K562 (cell line): ENCODE data around the gene ARMH3. TPM values are rescaled to one million over a fixed set of nuclear protein-coding genes. Genes with fewer than 3 reads are reported as not detected.

Experiments used
- BRF1 ChIP-seq: IDR thresholded peaks from 3 replicates; pipeline ENCODE4 v1.6.1; 2011; ENCODE audit warnings: borderline replicate concordance, mild to moderate bottlenecking; ENCODE audit not compliant: insufficient read length; ENCODE audit errors: extremely low read depth
- DACH1 ChIP-seq: fragments of 450-650 bp; IDR thresholded peaks from 2 replicates; pipeline ENCODE4 v1.6.1; 2018; ENCODE audit not compliant: partially characterized antibody
- DDX20 ChIP-seq: fragments of 450-650 bp; IDR thresholded peaks from 2 replicates; pipeline ENCODE4 v1.6.1; 2016; ENCODE audit warnings: missing genetic modification characterization, low read depth, mild to moderate bottlenecking, missing compliant biosample characterization, moderate library complexity
- JUN ChIP-seq, 2 experiments: sonication (generic) in 1 of 2; formaldehyde crosslinking in 1 of 2; IDR thresholded peaks; 2 replicates each; pipeline versions ENCODE4 v1.6.1 to v1.8.0; 2012 to 2022; ENCODE audit warnings: borderline replicate concordance in 2 of 2, mild to moderate bottlenecking in 2 of 2, improper control_type of control experiment in 1 of 2, low read depth in 1 of 2, low read length in 1 of 2, missing genetic modification reagents in 1 of 2
- LEF1 ChIP-seq: fragments of 450-650 bp; IDR thresholded peaks from 2 replicates; pipeline ENCODE4 v1.6.1; 2016; ENCODE audit warnings: mild to moderate bottlenecking
- NFRKB ChIP-seq: fragments of 450-650 bp; IDR thresholded peaks from 2 replicates; pipeline ENCODE4 v1.6.1; 2016; ENCODE audit warnings: low read depth
- NR0B1 ChIP-seq: fragments of 450-650 bp; IDR thresholded peaks from one replicate; pipeline ENCODE4 v1.6.1; 2018; ENCODE audit warnings: mild to moderate bottlenecking, moderate library complexity; ENCODE audit not compliant: partially characterized antibody
- PATZ1 ChIP-seq: fragments of 250-450 bp; sonication (Bioruptor Pico); IDR thresholded peaks from 2 replicates; pipeline ENCODE4 v1.5.0; 2020; ENCODE audit warnings: mild to moderate bottlenecking, borderline replicate concordance
- SIN3A ChIP-seq, 2 experiments: fragments of 150-350 bp in 1 of 2; IDR thresholded peaks; 2 replicates each; pipeline ENCODE4 v1.6.1; 2011 to 2016; ENCODE audit warnings: borderline replicate concordance in 2 of 2, low read depth in 2 of 2, low read length in 2 of 2, mild to moderate bottlenecking in 2 of 2, moderate library complexity in 2 of 2; ENCODE audit not compliant: control insufficient read depth in 1 of 2
- SMARCB1 ChIP-seq: IDR thresholded peaks from 2 replicates; pipeline ENCODE4 v1.6.1; 2011; ENCODE audit warnings: improper control_type of control experiment, low read depth; ENCODE audit not compliant: insufficient read length
- WHSC1 ChIP-seq: IDR thresholded peaks from one replicate; pipeline ENCODE4 v1.6.1; 2012; ENCODE audit warnings: low read length, control low read depth, inconsistent platforms
- ZNF224 ChIP-seq: sonication (generic); formaldehyde crosslinking; IDR thresholded peaks from 2 replicates; pipeline ENCODE4 v1.8.0; 2022; ENCODE audit warnings: mild to moderate bottlenecking, missing genetic modification reagents
- ZNF398 ChIP-seq: fragments of 250-450 bp; sonication (Bioruptor Pico); IDR thresholded peaks from 2 replicates; pipeline ENCODE4 v1.8.0; 2021; ENCODE audit warnings: moderate library complexity, mild to moderate bottlenecking, inconsistent platforms
- polyA plus RNA-seq, 8 experiments: library from polyadenylated mRNA; depleted of rRNA in 4 of 8; stranded (reverse) in 5 of 8; unstranded in 3 of 8; fragments of >200 nt; fragmentation: Nextera tagmentation in 2 of 8; fragmentation: Illumina TruSeq in 1 of 8; extraction: Ambion mirVana in 2 of 8; extraction: Trizol in 1 of 8; gene quantifications; 2 replicates each; pipeline versions ENCODE4 v1.2.1 to v1.2.3, GENCODE V29; 2011 to 2014; ENCODE audit warnings: inconsistent platforms in 1 of 8, missing spikeins in 1 of 8
- total RNA-seq, 7 experiments: library from RNA; depleted of rRNA in 6 of 7; stranded (reverse); fragments of >200 nt in 6 of 7; fragmentation: Illumina TruSeq in 2 of 7; extraction: Trizol in 2 of 7; gene quantifications; 2 replicates each; pipeline versions ENCODE4 v1.2.1 to v1.2.3, GENCODE V29; 2011 to 2021; ENCODE audit warnings: low replicate concordance in 1 of 7
- TF ChIP-seq, protein P1 (sequence below): fragments of 250-450 bp; sonication (Bioruptor Pico); IDR thresholded peaks from 2 replicates; pipeline ENCODE4 v1.5.0; 2021
- TF ChIP-seq, protein P2 (sequence below): fragments of 450-650 bp; formaldehyde crosslinking; IDR thresholded peaks from 2 replicates; pipeline ENCODE4 v1.4.0; 2022; ENCODE audit warnings: missing genetic modification characterization
- TF ChIP-seq, protein P3 (sequence below): fragments of 250-450 bp; sonication (Bioruptor Pico); IDR thresholded peaks from 2 replicates; pipeline ENCODE4 v1.8.0; 2022; ENCODE audit warnings: inconsistent platforms

Gene ARMH3
- total and polyA plus RNA-seq, 9 of the 15 experiments (the other 6 are each of a cell fraction or from before 2014, with no cell fraction given), result 0.29 to 0.73 TPM; not detected in 7

DNA sequence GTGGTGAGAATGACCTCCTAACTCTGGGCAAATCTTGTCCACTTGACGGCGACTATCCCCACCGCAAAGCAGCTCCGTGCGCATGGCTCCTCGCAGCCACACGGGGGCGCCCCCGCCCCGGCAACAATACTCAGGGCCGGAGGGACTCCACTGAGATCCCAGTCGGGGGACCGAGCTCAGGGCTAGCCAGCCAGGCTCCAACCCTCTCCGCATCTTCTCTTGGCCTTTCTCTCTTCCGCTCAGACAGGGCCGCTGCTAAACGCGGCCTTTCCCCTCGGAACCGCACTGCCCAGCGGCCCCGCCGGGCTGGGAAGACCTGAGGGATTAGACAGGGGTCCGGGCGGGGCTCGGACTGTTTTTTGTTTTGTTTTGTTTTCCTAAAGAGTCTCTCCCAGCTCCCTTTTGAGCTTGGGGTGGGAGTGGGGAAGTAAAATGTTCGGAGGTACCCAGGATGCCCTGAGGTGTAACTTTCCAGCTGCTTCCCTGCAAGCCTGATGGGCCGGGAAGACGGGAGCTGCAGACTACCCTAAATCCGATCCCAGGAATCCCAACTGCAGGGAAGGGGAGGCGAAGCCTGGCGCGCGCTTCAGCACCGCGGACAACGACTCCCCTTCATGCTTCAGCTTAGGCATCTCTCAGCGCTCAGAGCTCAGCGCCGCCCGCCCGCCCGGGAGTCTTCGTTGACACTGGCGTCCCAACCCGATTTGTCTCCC is 215.1 kb downstream of the ARMH3 start (continued):
- TF ChIP-seq, protein P1, sequence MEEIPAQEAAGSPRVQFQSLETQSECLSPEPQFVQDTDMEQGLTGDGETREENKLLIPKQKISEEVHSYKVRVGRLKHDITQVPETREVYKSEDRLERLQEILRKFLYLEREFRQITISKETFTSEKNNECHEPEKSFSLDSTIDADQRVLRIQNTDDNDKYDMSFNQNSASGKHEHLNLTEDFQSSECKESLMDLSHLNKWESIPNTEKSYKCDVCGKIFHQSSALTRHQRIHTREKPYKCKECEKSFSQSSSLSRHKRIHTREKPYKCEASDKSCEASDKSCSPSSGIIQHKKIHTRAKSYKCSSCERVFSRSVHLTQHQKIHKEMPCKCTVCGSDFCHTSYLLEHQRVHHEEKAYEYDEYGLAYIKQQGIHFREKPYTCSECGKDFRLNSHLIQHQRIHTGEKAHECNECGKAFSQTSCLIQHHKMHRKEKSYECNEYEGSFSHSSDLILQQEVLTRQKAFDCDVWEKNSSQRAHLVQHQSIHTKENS (CRISPR knock-in tag), result no peak
- TF ChIP-seq JUN (IDR thresholded peaks at IDR 0.05; ENCODE audit: borderline replicate concordance, low read depth, low read length) (no peak), JUN (CRISPR knock-in tag; IDR thresholded peaks at IDR 0.05; ENCODE audit: borderline replicate concordance) (no peak), LEF1 (no peak), ZNF224 (CRISPR knock-in tag) (no peak), NR0B1 (no peak), WHSC1 (no peak), ZNF398 (CRISPR knock-in tag) (no peak), SMARCB1 (no peak), SIN3A (IDR thresholded peaks at IDR 0.05; ENCODE audit: borderline replicate concordance in 2 of 2, control insufficient read depth in 1 of 2, low read depth in 2 of 2, low read length in 2 of 2) (no peak), NFRKB (no peak), DACH1 (no peak), DDX20 (tag) (no peak), PATZ1 (CRISPR knock-in tag) (no peak), BRF1 (no peak)
- TF ChIP-seq, protein P2, sequence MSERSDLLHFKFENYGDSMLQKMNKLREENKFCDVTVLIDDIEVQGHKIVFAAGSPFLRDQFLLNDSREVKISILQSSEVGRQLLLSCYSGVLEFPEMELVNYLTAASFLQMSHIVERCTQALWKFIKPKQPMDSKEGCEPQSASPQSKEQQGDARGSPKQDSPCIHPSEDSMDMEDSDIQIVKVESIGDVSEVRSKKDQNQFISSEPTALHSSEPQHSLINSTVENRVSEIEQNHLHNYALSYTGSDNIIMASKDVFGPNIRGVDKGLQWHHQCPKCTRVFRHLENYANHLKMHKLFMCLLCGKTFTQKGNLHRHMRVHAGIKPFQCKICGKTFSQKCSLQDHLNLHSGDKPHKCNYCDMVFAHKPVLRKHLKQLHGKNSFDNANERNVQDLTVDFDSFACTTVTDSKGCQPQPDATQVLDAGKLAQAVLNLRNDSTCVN (CRISPR knock-in tag), result no peak
- TF ChIP-seq, protein P3, sequence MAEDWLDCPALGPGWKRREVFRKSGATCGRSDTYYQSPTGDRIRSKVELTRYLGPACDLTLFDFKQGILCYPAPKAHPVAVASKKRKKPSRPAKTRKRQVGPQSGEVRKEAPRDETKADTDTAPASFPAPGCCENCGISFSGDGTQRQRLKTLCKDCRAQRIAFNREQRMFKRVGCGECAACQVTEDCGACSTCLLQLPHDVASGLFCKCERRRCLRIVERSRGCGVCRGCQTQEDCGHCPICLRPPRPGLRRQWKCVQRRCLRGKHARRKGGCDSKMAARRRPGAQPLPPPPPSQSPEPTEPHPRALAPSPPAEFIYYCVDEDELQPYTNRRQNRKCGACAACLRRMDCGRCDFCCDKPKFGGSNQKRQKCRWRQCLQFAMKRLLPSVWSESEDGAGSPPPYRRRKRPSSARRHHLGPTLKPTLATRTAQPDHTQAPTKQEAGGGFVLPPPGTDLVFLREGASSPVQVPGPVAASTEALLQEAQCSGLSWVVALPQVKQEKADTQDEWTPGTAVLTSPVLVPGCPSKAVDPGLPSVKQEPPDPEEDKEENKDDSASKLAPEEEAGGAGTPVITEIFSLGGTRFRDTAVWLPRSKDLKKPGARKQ (CRISPR knock-in tag), result no peak
